Measurements from ENCODE around the gene TENM4.
"Not testable (repeated sequence)": the region's sequence is repeated elsewhere in the genome, so short reads cannot be mapped to it uniquely, and the experiment has no call there.

Gene TENM4

GRCh38 chr11:78612721-78613377, 828.0 kb downstream of the TENM4 start:
- TF ChIP-seq CTCF (IDR thresholded peaks at IDR 0.05; ENCODE audit: control insufficient read depth, insufficient read depth, low read depth, low read length, missing control alignments): no peak
- no peak for DNase-seq (ENCODE audit: low read depth)
- H3K4me3 ChIP-seq (ENCODE audit: control insufficient read depth, low read depth, low read length): no peak overlapping the region

GRCh38 chr11:78609321-78609720, 831.5 kb downstream of the TENM4 start:
- not testable (repeated sequence) for H3K4me3 ChIP-seq (ENCODE audit: control insufficient read depth, low read depth, low read length); DNase-seq (ENCODE audit: low read depth)

GRCh38 chr11:78607696-78608095, 833.1 kb downstream of the TENM4 start:
- no peak overlapping the region for H3K4me3 ChIP-seq (ENCODE audit: control insufficient read depth, low read depth, low read length)
- no peak for DNase-seq (ENCODE audit: low read depth)
- TF ChIP-seq CTCF (IDR thresholded peaks at IDR 0.05; ENCODE audit: control insufficient read depth, insufficient read depth, low read depth, low read length, missing control alignments): no peak

GRCh38 chr11:78606667-78607066, 834.2 kb downstream of the TENM4 start:
- TF ChIP-seq CTCF (IDR thresholded peaks at IDR 0.05; ENCODE audit: control insufficient read depth, insufficient read depth, low read depth, low read length, missing control alignments): no peak
- H3K4me3 ChIP-seq (ENCODE audit: control insufficient read depth, low read depth, low read length): no peak overlapping the region
- DNase-seq (ENCODE audit: low read depth): no peak

GRCh38 chr11:78605296-78605695, 835.5 kb downstream of the TENM4 start:
- no peak overlapping the region for H3K4me3 ChIP-seq (ENCODE audit: control insufficient read depth, low read depth, low read length)
- TF ChIP-seq CTCF (IDR thresholded peaks at IDR 0.05; ENCODE audit: control insufficient read depth, insufficient read depth, low read depth, low read length, missing control alignments): no peak

GRCh38 chr11:78603792-78604191, 837.0 kb downstream of the TENM4 start:
- DNase-seq (ENCODE audit: low read depth): no peak
- H3K4me3 ChIP-seq (ENCODE audit: control insufficient read depth, low read depth, low read length): no peak overlapping the region
- no peak for TF ChIP-seq CTCF (IDR thresholded peaks at IDR 0.05; ENCODE audit: control insufficient read depth, insufficient read depth, low read depth, low read length, missing control alignments)

More at GRCh38 chr11:78605296-78605695, 835.5 kb downstream of the TENM4 start:
- DNase-seq (ENCODE audit: low read depth): no peak
